ENCODE data around the gene FGD6.
"Not testable (repeated sequence)": the region's sequence is repeated elsewhere in the genome, so short reads cannot be mapped to it uniquely, and the experiment has no call there.

Gene FGD6

DNA sequence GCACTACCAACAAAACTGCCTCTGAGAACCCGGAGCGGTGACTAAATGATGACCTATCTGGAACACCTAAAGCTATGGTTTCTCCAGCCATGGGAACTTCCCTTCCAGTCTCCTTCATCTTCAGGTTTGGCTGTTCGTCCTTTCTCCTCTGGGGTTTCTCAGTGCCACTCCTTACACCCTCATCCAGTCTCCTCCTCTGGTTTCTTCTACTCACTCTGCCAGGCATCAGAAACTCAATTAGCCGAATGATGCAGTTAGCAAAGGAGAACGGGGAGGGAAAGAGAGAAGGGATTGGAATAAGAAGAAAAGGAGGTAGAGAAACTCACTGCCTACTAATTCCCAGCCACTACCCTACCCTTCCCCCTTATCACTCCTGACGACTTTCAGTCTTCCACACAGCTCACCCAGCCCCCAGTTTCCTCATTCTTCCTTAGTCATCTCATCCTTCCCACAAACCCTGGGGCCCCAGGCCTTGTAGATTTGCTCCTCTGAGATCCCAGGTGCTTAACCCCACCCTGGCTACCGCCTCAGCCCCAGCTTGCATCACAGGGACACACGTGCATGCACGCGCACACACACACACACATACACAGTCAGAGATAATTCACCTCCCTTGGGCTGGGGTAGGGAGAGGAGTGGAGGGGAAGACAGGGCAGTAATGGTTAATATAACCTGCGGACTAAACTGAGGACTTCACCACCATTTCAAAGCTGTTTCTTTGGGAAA, 13.0 kb downstream of the FGD6 start:
- no peak for DNase-seq

DNA sequence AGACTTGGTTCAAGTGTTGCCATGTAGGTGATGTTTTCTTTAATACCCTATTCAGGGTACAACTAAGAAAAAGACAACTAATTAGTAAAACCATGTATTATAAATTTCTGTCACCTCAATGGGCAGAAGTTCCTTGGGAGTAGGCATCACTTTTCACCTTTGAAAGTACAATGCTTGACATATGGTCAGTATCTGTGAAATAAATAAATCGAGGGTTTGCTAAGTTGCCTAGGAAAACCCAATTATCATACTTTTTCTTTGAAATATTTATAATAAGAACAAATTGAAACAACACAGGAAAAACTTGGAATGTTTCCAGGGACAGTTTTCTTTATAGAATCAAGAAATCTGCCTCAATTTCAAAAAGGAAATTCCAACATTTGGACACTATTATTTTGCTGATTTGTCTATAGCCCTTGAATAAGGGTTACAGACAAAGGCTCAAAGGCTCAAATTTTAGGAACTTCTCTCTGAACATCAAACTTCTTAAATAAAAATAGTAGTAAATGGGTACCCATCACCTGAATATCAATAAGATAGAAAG, 13.7 kb downstream of the FGD6 start:
- no peak for DNase-seq

DNA sequence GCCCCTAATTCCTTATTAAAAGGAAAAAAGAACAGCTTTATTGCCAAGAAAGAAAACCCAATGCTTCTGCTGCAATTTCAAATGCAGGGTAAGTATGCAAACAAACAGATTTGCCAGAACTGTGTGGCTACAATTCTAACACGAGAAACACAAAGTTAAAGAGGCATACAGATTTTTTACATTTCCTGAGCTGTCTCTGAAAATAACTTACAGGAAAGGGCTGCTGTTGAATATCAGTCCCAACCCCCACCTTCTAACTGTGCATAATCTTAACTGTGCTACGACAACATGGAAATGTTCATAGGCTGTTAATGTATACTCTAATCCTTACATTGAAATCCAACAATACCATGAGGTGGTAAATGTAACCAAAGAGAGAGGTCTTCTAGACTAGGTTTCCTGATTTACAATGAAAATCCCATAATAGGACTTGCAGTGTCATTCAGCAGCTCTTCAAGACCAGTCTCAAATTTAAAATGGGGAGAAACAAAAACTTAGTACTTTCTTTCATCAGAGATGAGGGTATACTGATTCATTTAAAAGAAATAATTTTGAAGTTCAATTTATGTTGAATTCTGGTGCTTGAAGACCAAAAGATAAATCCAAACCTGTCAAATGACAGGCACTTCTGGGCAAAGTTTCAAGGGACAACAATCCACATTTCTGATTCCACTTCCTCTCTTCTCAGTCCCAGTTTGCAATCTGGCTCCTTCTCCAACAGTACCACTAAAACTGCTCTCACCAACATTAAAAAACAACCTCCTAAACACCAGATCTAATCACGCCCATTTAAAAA, 14.4 kb downstream of the FGD6 start:
- DNase-seq, result no peak

DNA sequence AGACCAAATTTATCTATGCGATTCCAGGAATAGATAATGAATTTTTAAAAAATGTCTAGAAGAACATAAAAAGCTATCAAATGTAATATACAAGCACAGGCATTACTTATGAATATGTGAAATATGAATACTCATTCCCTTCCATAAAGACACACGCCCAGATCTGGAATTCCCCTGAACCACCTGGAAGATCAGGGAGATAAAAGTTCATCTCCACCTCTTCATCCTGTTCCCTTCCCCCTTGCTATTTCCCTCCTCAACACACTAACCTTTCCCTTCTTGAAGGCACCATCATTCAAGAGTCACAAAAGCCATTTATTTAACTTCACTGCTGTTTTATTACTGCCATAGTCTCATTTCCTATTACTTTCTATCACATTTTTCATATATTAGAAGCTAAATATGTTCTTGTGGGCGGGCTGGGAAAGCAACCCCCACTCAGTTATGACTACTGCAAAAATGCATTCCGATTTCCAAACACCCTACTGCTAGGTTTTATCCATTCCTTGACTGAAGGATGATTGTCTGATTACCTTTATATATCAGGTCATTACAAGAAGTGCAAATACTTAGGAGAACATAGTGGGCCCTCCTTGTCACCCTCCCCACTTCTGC, 16.1 kb downstream of the FGD6 start:
- DNase-seq, result no peak

DNA sequence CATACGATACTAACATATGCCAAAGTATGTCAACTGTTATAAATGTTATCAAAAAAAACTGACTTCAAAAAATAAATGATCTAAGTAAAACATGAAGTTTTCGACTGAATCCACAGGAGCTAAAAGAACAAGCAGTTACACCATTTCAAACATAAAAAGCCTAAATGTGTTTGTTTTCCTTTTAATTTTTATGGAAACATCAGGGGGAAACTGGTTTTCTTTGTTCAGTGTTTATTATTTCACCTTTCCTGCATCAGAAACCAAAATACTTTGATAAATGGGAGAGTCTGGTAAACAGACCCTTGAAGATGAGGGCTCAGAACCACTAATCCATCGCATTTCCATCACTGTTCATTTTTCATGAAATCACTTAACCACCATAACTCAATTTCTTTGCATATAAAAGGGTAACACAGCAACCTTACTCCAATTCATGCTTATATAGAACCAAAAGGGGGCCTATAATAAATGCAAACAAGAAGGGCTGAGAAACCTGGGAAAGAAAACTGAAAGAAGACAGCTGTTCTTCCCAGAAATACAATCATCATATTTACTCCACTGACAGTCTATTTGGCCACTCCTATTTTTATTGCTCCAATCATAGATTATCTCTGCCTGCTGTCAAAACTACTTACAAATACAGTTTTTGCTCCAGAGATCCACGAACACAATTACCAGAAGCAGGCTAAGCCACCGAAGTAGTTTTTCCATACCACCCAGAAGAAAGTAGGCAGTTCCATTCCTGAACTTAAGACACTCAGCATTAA, 17.0 kb downstream of the FGD6 start:
- DNase-seq, result no peak

DNA sequence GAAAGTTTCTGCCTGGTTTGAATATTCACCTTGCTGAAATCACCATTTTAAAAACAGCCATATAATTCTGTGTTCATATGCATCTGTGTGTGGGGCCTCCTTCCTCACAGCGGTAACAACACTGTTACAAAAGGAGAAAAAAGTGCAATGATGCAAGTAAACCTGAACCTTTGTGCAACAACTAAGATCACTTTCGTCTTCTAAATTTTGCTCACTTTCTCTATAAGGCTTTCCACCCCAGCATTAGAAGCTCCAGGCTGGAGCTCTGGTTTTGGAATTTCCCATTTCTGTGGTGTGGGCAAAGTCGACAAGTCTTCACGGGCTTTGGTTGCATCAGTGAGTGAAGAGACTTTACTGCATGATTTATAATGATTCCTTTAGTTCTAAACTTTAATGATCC, 18.4 kb downstream of the FGD6 start:
- no peak for DNase-seq

DNA sequence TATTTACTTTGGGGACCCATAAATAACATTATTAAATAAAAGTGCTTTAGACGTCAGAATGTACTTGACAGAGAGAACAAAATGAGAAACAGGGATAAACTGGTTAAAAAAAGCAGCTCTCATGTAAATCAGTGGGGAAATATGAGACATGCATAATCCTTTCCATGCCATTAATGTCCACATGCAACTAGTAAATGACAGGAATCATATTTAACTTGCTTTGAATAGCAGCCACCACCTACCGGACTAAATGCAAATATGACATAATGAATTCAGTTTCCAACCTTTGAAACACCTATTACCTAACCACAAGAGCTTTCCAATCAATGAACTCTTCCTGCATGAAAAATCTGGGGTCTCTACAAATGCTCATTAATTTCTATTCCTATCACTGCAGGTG, 19.6 kb downstream of the FGD6 start:
- DNase-seq, result no peak

DNA sequence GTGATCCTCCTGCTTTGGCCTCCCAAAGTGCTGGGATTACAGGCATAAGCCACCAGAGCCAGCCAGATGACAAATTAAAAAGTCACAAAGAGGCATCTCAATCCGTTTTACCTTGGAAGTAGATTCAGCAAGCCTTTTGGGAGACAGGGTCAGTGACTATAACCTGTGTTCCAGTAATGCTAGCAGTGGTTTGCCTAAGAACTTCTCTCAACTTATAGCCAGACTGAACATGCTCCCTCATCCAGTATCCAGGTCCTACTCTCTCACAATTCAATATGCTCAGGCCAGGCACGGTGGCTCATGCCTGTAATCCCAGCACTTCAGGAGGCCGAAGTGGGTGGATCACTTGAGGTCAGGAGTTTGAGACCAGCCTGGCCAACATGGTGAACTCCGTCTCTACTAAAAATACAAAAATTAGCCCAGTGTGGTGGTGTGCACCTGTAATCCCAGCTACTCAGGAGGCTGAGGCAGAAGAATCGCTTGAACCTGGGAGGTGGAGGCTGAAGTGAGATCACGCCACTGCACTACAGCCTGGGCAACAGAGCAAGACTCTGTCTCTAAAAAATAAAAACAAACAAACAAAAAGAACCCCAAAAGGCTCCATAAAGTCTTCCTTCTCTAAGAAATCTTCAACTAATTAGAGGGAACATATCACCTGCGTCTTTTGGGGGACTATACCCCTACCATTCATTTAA, 20.2 kb downstream of the FGD6 start:
- not testable (repeated sequence) for DNase-seq

DNA sequence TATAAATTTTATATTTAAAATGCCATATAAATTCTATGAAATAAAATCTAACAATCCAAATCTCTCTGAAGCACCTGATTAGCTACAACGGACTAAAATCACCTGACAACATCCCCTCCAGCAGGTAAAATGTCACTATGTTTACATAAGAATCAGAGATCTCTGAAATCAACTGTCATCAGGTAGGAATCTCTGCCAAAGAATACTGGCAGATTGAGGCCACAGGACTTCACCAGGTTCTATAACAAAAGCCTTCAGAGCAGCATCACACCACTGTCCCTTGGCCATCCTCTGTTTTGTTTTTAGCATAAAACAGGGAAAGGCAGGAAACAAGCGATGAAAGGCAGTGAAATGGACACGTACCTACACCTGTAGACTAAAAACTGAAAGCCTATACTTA, 22.1 kb downstream of the FGD6 start:
- no peak for DNase-seq

DNA sequence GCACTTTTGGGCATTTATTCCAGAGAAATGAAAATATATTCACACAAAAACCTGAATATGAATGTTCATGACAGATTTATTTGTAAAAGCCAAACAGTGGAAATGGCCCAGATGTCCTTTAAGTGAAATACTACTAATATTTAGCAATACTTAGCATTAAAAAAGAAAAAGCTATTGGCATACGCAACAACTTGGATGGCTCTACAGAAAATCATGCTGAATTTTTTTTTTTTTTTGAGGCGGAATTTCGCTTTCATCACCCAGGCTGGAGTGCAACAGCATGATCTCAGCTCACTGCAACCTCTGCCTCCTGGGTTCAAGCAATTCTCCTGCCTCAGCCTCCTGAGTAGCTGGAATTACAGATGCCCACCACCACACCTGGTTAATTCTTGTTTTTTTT, 24.1 kb downstream of the FGD6 start:
- no peak for DNase-seq

DNA sequence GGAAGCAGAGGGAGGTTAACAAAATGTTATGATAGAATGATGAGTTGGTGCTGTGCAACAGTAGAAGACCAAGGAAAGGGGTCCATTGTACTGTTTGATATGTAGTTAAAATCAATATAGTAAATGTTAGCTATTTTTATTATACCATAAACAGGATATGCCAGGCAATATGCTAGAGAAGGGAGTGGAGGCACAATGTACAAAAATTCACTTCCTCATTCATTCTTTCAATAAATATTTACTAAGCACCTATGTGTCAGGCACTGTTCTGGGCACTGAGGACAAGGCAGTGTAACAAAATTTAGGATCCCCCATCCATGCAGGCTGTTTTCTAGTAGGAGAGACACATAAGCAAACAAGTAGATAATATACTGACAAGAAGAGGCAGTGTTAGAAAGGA, 25.0 kb downstream of the FGD6 start:
- DNase-seq, result no peak

DNA sequence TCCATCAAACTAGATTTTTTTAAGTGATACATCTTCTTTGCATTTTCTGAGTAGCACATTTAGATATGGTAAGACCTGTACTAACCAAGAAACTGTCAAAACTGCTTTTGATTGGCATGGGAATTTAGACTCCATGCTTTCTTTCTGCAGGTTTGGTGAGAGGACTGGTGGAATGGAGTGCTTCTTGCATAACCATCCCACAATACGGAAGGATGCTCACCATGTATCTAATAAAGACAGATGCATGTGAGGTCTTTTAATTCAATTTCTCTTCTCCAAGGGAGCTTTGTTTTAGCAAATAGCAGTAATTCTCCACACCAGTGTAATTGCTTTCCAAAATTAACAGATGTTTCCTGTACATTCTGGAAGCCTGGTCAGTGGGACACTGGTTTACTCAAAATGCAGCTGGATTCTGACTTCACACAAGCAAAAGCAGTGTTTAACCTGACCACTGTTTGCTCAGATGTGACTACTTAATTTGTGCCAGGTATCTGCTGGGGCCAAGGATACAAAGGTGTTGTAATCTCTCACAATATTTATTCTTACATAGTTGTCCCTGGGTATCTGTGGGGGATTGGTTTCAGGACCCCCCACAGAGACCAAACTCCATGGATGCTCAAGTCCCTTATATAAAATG, 26.1 kb downstream of the FGD6 start:
- DNase-seq, result no peak

DNA sequence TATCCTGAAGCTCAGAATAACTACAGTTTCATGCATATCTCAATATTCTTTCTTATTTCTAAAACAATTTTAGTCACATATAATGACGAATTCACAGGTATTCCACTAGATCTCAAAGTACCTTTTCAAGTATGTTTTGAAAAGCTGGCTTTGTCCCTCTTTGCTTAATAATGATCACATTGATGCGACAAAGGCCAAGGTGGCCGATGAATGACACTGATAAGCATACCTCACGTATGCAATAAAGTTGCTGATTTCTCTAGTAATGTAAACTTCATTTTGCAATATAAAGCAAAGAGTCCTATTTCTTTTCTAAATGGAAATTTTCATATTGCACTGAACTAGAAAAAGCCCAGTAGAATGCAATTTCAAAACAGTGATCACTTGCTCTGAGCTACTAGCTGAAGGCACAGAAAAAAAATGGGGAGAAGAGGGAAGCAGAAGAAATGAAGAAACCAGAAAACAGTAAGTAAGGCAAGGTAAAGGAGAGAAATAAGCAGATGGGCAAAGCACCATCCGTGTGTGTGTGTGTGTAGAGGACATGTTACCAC, 29.3 kb downstream of the FGD6 start:
- no peak for DNase-seq

DNA sequence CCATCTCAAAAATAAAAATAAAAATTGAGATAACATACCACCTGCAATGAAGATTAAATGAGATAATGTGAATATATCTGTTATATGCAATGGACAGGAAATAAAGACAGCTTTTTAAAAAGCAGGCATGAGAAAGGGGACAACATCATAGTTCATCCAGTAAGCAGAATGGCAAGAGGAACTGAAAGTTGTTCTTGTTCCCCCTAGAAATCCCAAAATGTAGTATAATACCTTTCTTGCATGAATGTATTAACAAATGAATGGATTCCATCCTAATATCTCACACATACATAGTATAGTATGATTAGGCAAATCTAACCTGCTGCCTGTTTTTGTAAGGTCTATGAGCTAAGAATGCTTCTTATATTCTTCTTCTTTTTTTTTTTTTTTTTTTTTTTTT, 31.4 kb downstream of the FGD6 start:
- DNase-seq, result no peak

DNA sequence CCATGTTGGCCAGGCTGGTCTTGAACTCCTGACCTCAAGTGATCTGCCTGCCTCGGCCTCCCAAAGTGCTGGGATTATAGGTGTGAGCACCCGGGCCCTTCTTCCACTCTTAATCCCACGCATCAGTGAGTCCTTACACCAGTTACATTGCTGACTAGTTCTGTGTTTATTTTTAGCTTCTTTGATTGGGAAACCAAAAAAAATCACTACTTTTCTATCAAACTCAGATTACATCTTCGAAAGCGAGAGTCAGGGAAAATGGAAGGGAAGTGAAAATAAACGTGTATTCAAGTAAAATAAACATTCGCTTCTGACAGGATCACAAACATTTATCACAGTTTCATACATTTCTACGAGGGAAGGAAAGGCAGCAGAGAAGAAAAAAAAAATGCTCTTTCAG, 32.2 kb downstream of the FGD6 start:
- DNase-seq, result no peak

DNA sequence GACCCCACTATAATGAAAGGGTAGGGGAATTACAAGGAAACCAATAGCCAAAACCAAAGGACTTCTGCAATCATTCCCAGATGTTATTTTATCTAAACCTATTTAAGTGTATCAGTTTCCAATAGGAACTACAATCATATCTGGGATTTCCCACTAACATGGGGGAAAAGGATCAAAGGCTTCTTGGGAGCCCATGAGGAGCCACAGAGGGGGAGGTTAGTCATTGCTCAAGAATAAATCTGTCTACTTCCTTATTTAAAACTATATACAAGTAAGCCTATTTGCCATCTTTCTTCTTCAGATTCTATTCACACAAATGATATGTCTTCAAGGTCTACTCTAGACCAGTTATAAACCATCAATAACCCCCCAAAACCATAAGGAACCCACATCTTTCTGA, 33.1 kb downstream of the FGD6 start:
- DNase-seq, result no peak

DNA sequence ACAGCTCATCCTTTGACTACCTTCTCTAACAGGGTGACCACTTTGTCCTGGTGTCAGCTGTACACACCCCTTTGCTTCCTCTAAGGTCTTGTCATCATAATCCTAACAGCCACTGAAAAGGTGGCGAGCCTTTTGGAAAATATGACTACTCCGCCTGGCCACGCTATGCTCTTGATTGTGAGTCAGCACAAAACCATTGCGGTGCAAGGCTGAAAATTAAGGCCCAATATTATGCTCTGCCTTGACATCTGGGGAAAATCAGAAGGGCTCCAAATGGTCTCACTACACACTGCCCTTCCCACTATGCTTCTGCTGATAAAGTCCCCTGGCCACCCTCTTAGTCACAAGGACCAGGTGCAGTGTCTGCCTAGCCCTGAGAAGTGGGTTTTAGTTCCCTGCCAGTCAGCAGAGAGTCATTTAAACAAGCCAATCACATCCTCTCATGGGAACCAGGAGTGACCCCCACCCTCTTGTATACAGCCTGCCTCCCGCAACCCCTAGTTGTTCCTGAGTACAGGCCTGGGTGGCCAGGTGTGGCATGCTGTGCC, 34.3 kb downstream of the FGD6 start:
- DNase-seq, result no peak

DNA sequence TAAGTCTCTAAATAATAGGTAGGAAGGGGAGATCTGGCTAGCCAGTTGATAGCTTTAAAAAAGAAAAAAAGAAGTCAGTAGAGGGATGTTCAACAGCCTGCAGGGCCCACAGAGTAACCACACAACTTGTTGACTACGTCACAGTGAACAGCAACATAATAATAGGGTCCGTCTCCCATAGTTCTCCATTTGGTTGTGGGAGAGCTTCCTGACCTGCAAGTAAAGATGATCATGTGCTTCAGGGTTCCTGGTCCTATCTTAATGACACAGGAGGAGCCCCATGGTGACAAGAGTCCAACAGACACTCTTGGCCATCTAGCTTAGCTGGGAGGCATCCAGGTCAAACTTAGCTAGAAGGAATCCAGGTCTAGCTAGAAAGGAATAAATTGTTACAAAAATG, 36.2 kb downstream of the FGD6 start:
- no peak for DNase-seq

DNA sequence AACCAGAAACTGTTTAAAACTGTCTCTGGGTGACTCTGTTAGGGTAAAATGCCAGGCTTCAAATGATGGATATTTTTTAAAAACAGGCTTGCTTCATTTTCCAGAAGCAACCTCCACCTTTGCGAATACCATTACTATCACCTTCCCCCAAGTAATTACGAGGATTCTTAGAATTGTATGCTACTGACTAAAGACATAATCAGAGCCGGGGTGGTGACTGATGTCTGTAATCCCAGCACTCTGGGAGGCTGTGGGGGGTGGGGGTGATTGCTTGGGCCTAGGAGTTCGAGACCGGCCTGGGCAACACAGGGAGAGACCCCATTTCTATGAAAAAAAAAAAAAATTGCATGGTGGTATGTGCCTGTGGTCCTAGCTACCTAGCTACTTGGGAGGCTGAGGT, 38.3 kb downstream of the FGD6 start:
- DNase-seq, result no peak

DNA sequence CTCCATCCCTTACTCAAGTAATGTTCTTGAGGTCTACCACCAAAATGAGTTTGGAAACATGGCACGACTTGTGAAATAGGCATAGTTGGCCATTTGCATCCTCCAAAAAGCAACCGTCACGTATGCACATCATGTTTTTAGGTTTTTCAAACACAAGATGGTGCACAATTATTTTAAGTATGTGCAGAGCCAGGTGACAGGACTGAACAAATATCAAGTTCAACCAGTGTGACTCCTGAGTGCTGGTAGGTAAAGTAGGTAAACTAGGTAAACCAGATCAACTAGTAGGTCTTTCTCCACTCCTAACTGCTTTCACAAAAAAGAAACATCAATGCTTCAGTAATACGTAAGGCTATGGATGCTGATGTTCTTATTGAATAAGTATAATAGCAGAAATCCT, 39.1 kb downstream of the FGD6 start:
- DNase-seq, result no peak

DNA sequence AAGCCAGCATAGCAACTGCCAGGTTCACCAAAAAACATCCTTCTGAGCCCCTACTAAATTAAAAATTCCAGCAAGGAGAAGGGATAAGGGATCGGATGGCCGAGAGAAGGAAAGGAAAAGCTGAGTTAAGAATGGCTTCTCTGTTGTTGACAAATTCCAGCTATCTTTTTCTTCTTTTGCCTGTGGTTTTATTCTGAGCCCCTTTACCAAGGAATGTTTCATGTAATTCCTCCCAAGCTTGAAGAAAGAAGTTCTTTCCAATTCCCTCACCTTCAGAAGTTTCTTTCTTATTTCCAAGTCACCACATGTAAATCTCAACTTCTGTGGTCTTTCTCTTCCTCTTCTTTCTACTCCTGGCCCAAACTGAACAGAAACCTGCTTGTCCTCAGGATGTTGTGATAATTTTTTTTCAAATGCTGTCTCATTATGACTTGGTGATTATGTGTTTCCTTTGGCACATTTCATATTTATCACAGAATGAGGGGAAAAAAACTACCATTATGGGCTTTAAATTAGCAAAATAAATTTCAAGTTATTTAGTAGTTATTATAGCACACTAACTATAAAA, 40.0 kb downstream of the FGD6 start:
- DNase-seq, result no peak
